Epithelial cell of proximal tubule (primary cell): ENCODE results near the gene TIMMDC1. TPM values are rescaled to one million over a fixed set of nuclear protein-coding genes. Genes with fewer than 3 reads are reported as not detected.
"Not testable (repeated sequence)": the region's sequence is repeated elsewhere in the genome, so short reads cannot be mapped to it uniquely, and the experiment has no call there.

Source experiments
- DNase-seq: peaks from one replicate; pipeline ENCODE4 v3.0.0-alpha.2; 2011; ENCODE audit warnings: low read depth
- H3K4me3 ChIP-seq: 2 replicates; pipeline ENCODE4 v1.5.1; 2011; ENCODE audit warnings: low read depth, mild to moderate bottlenecking, low read length
- CTCF ChIP-seq: conservative IDR thresholded peaks from 2 replicates; pipeline ENCODE4 v1.5.1; 2012; ENCODE audit warnings: low read depth, mild to moderate bottlenecking, low read length
- total RNA-seq: library from RNA; depleted of rRNA; stranded (reverse); fragments of >200 nt; gene quantifications from 2 replicates; pipeline ENCODE4 v1.2.3, GENCODE V29; 2015

Gene TIMMDC1
- total RNA-seq, 1 donor from 2014 or later = 85.3 TPM

GRCh38 chr3:119559441-119559963 lies 61.2 kb downstream of the TIMMDC1 start, which contains the start of gene CD80:
Gene CD80, minus strand, starts transcription at chr3:119559614. Its CDS starts 1,886 bp downstream, at chr3:119557728.
- no peak for DNase-seq
- no peak within 1 kb of the TSS for H3K4me3 ChIP-seq
- peak; percentile 43 for TF ChIP-seq CTCF

- H3K4me3 ChIP-seq = no peak overlapping the region
- no peak for DNase-seq
- no peak for TF ChIP-seq CTCF
Measured at GRCh38 chr3:119560160-119560559, 61.8 kb downstream of the TIMMDC1 start.

- TF ChIP-seq CTCF = no peak
- no peak overlapping the region for H3K4me3 ChIP-seq
- no peak for DNase-seq
Measured at GRCh38 chr3:119562307-119562961, 64.1 kb downstream of the TIMMDC1 start.

- not testable (repeated sequence) for H3K4me3 ChIP-seq
Measured at GRCh38 chr3:119563334-119563733, 65.0 kb downstream of the TIMMDC1 start.

GRCh38 chr3:119569156-119569555 lies 70.8 kb downstream of the TIMMDC1 start:
- DNase-seq = no peak
- no peak overlapping the region for H3K4me3 ChIP-seq
- no peak for TF ChIP-seq CTCF

More at GRCh38 chr3:119563334-119563733, 65.0 kb downstream of the TIMMDC1 start:
- DNase-seq = not testable (repeated sequence)

GRCh38 chr3:119570229-119570628 lies 71.9 kb downstream of the TIMMDC1 start:
- no peak for TF ChIP-seq CTCF
- H3K4me3 ChIP-seq = no peak overlapping the region
- no peak for DNase-seq

GRCh38 chr3:119571230-119571629 lies 72.9 kb downstream of the TIMMDC1 start:
- TF ChIP-seq CTCF = no peak

More at GRCh38 chr3:119571230-119571629, 72.9 kb downstream of the TIMMDC1 start:
- DNase-seq = no peak
- H3K4me3 ChIP-seq = no peak overlapping the region
